ENCODE data around the gene POLR3G. TPM values are rescaled to one million over a fixed set of nuclear protein-coding genes. Genes with fewer than 3 reads are reported as not detected.

Gene POLR3G
- total and polyA plus RNA-seq, 10 donors, result 0.93 to 4.3 (median 2.2) TPM

- Histone ChIP-seq H3K4me3 (peak overlapping the region; percentile 10 to 98 (median 92)), H3K27ac (no peak overlapping the region), H3K27me3 (replicated peaks in 1 of 7) (no peaks in the 10 kb centered on the region), H3K4me1 (peaks cover 7 to 41% (median 25%) of the 10 kb centered on the region in 6 donors), H3K9me3 (peaks cover 0 to 11% (median 0%) of the 10 kb centered on the region in 8 donors), H3K36me3 (no peaks in the 10 kb centered on the region)
- intact Hi-C loops (cut with DNase I; ENCODE audit: low total_unique reads), result no loop called here
- TF ChIP-seq POLR2A (IDR thresholded peaks at IDR 0.05) (no peak), POLR2AphosphoS5 (IDR thresholded peaks at IDR 0.05) (no peak), CTCF (IDR thresholded peaks at IDR 0.05 in 8 of 11, conservative IDR thresholded peaks at IDR 0.05 in 3 of 11) (no peak)
- no peak for DNase-seq
- 40 to 52% (median 47%) methylated on average over 9 of the region's 9 CpGs for WGBS, 5 donors
These were observed 1.8 kb upstream of the POLR3G start for GRCh38 chr5:90472783-90473395.

GRCh38 chr5:90473396-90474234, 1.0 kb upstream of the POLR3G start:
- Histone ChIP-seq H3K27me3 (replicated peaks in 1 of 7) (no peaks in the 10 kb centered on the region), H3K36me3 (no peaks in the 10 kb centered on the region), H3K4me3 (peak overlapping the region; percentile 79 to 98 (median 94)), H3K27ac (peak overlapping the region; percentile 76 to 88 (median 86)), H3K9me3 (peaks cover 0 to 9% (median 0%) of the 10 kb centered on the region in 8 donors), H3K4me1 (peaks cover 7 to 41% (median 25%) of the 10 kb centered on the region in 6 donors)
- WGBS, 5 donors, result 0 to 1% (median 1%) methylated on average over 34 to 56 of the region's 56 CpGs
- peak; percentile 92 for DNase-seq
- intact Hi-C loops (cut with DNase I; ENCODE audit: low total_unique reads), result no loop called here
- TF ChIP-seq CTCF (IDR thresholded peaks at IDR 0.05 in 8 of 11, conservative IDR thresholded peaks at IDR 0.05 in 3 of 11) (no peak), POLR2AphosphoS5 (IDR thresholded peaks at IDR 0.05) (no peak), POLR2A (IDR thresholded peaks at IDR 0.05) (no peak)

- Histone ChIP-seq H3K27me3 (replicated peaks in 1 of 7) (no peaks in the 10 kb centered on the region), H3K4me3 (peak overlapping the region in 4 of 8 donors; percentile 79 to 98 (median 89)), H3K27ac (no peak overlapping the region), H3K9me3 (no peaks in the 10 kb centered on the region), H3K4me1 (peaks cover 7 to 41% (median 25%) of the 10 kb centered on the region in 6 donors), H3K36me3 (no peaks in the 10 kb centered on the region)
- TF ChIP-seq POLR2A (IDR thresholded peaks at IDR 0.05) (no peak), CTCF (IDR thresholded peaks at IDR 0.05 in 8 of 11, conservative IDR thresholded peaks at IDR 0.05 in 3 of 11) (no peak), POLR2AphosphoS5 (IDR thresholded peaks at IDR 0.05) (no peak)
- 78 to 93% (median 90%) methylated on average over 17 of the region's 17 CpGs for WGBS, 5 donors
- DNase-seq, result no peak
- intact Hi-C loops (cut with DNase I; ENCODE audit: low total_unique reads), result no loop called here
These were observed 844 bp downstream of the POLR3G start for GRCh38 chr5:90475436-90475980.

GRCh38 chr5:90476391-90476790, 1.7 kb downstream of the POLR3G start:
- no peak for DNase-seq
- Histone ChIP-seq H3K9me3 (no peaks in the 10 kb centered on the region), H3K36me3 (no peaks in the 10 kb centered on the region), H3K27me3 (replicated peaks in 1 of 7) (no peaks in the 10 kb centered on the region), H3K4me1 (peaks cover 7 to 36% (median 25%) of the 10 kb centered on the region in 6 donors), H3K27ac (no peak overlapping the region), H3K4me3 (no peak overlapping the region)
- 54 to 88% (median 76%) methylated on average over 3 of the region's 3 CpGs for WGBS, 5 donors
- intact Hi-C loops (cut with DNase I; ENCODE audit: low total_unique reads), result no loop called here
- TF ChIP-seq CTCF (IDR thresholded peaks at IDR 0.05 in 8 of 11, conservative IDR thresholded peaks at IDR 0.05 in 3 of 11), result no peak
- TF ChIP-seq POLR2AphosphoS5 (IDR thresholded peaks at IDR 0.05), result no peak
- TF ChIP-seq POLR2A (IDR thresholded peaks at IDR 0.05), result no peak

All from spleen (tissue), 11 donors.